D721Med (cell line): ENCODE measurements around the gene DNAJC4.

ENCODE experiments used
- DNase-seq: peaks from one replicate; pipeline ENCODE4 v3.0.0; 2011; ENCODE audit warnings: low spot score; ENCODE audit not compliant: insufficient read length
- FAIRE-seq: peaks from 2 replicates; lab custom pipeline; 2011; peaks lifted over from hg19 to GRCh38; lab: Jason Lieb, UNC
- TF ChIP-seq, protein P1 (sequence below): IDR thresholded peaks from 2 replicates; pipeline ENCODE4 v1.5.1; 2012; ENCODE audit warnings: mild to moderate bottlenecking, control low read depth; ENCODE audit not compliant: insufficient read depth; ENCODE audit errors: missing control alignments

DNAJC4 gene

GRCh38 chr11:64261556-64262080 is 31.3 kb downstream of the DNAJC4 start:
- FAIRE-seq (no peak), DNase-seq (no peak)
- TF ChIP-seq, protein P1, sequence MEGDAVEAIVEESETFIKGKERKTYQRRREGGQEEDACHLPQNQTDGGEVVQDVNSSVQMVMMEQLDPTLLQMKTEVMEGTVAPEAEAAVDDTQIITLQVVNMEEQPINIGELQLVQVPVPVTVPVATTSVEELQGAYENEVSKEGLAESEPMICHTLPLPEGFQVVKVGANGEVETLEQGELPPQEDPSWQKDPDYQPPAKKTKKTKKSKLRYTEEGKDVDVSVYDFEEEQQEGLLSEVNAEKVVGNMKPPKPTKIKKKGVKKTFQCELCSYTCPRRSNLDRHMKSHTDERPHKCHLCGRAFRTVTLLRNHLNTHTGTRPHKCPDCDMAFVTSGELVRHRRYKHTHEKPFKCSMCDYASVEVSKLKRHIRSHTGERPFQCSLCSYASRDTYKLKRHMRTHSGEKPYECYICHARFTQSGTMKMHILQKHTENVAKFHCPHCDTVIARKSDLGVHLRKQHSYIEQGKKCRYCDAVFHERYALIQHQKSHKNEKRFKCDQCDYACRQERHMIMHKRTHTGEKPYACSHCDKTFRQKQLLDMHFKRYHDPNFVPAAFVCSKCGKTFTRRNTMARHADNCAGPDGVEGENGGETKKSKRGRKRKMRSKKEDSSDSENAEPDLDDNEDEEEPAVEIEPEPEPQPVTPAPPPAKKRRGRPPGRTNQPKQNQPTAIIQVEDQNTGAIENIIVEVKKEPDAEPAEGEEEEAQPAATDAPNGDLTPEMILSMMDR = no peak

- DNase-seq (no peak), FAIRE-seq (no peak)
- TF ChIP-seq, protein P1 = no peak
Measured at GRCh38 chr11:64262271-64263002, 32.1 kb downstream of the DNAJC4 start.

DNA sequence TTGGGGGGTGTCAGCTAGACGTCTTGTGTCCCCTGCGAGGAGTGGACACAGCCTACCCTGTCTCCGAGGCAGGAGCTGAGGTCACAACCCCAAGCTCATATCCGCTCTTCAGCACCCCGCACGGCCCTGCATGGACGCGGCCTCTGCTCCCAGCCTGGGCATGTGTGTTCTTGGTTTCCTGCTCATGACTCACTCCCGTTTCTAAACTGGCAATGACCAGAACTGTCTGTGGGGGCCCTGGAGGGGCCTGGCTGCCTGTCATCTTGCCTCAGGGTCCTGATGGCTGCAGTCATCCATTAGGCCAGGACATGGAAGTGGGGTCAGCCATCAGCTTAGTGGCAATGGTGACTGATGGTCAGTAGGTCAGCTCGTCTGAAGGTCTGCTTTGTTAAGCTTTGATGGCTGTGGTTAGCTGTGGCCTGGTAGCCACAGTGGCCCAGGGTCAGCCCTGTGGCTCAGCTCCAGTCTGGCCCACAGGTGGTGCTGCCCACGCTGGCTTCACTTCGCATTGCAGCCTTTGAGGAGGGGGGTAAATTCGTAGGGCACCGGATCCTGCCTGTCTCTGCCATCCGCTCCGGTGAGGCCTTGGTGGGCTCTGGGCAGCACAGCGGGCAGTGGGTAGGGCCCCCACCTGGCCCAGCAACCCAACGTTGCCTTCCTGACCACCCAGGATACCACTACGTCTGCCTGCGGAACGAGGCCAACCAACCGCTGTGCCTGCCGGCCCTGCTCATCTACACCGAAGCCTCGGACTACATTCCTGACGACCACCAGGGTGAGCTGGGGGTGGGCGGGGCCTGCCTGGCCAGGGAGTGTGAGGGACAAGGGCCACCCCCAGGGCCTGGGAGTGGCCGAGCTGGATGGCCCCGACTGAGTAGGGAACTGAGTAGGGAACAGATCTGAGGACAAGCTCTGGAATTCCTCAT is 32.9 kb downstream of the DNAJC4 start:
- FAIRE-seq (no peak), DNase-seq (no peak)
- TF ChIP-seq, protein P1 = no peak

- FAIRE-seq (no peak), DNase-seq (no peak)
- TF ChIP-seq, protein P1 = no peak
Measured at GRCh38 chr11:64263947-64264317, 33.6 kb downstream of the DNAJC4 start.

- FAIRE-seq = no peak
- TF ChIP-seq, protein P1 = no peak
- no peak for DNase-seq
Measured at GRCh38 chr11:64264371-64264852, 34.1 kb downstream of the DNAJC4 start.

- DNase-seq (no peak), FAIRE-seq (no peak)
- TF ChIP-seq, protein P1 = no peak
Measured at GRCh38 chr11:64265176-64266160, 35.1 kb downstream of the DNAJC4 start.
